Measurements from ENCODE around the gene WASHC2C.
"Not testable (repeated sequence)": the region's sequence is repeated elsewhere in the genome, so short reads cannot be mapped to it uniquely, and the experiment has no call there.

The WASHC2C gene

GRCh38 chr10:45726703-45727420, at the start of gene WASHC2C:
TSS of gene WASHC2C (plus strand) at chr10:45727266. CDS start at chr10:45727318, 52 bp downstream.
- in situ Hi-C loops (cut with MboI; ENCODE audit: low sequenced_read_pairs), result not testable (repeated sequence)

GRCh38 chr10:45678467-45678866, 48.6 kb upstream of the WASHC2C start:
- in situ Hi-C loops (cut with MboI; ENCODE audit: low sequenced_read_pairs), result not testable (repeated sequence)

GRCh38 chr10:45710200-45710796, 16.8 kb upstream of the WASHC2C start:
- in situ Hi-C loops (cut with MboI; ENCODE audit: low sequenced_read_pairs), result not testable (repeated sequence)

GRCh38 chr10:45711223-45711622, 15.8 kb upstream of the WASHC2C start:
- in situ Hi-C loops (cut with MboI; ENCODE audit: low sequenced_read_pairs), result not testable (repeated sequence)

- in situ Hi-C loops (cut with MboI; ENCODE audit: low sequenced_read_pairs), result not testable (repeated sequence)
Measured at GRCh38 chr10:45717053-45717452, 10.0 kb upstream of the WASHC2C start.

GRCh38 chr10:45717642-45718041, 9.4 kb upstream of the WASHC2C start:
- in situ Hi-C loops (cut with MboI; ENCODE audit: low sequenced_read_pairs), result not testable (repeated sequence)

GRCh38 chr10:45721503-45721902, 5.6 kb upstream of the WASHC2C start:
- in situ Hi-C loops (cut with MboI; ENCODE audit: low sequenced_read_pairs), result not testable (repeated sequence)

- in situ Hi-C loops (cut with MboI; ENCODE audit: low sequenced_read_pairs), result not testable (repeated sequence)
Measured at GRCh38 chr10:45723851-45724250, 3.2 kb upstream of the WASHC2C start.

GRCh38 chr10:45727421-45727965, 427 bp downstream of the WASHC2C start:
- in situ Hi-C loops (cut with MboI; ENCODE audit: low sequenced_read_pairs), result not testable (repeated sequence)

- in situ Hi-C loops (cut with MboI; ENCODE audit: low sequenced_read_pairs), result not testable (repeated sequence)
Measured at GRCh38 chr10:45734449-45734848, 7.4 kb downstream of the WASHC2C start.

GRCh38 chr10:45734867-45735266, 7.8 kb downstream of the WASHC2C start:
- in situ Hi-C loops (cut with MboI; ENCODE audit: low sequenced_read_pairs), result not testable (repeated sequence)

GRCh38 chr10:45741559-45741958, 14.5 kb downstream of the WASHC2C start:
- in situ Hi-C loops (cut with MboI; ENCODE audit: low sequenced_read_pairs), result not testable (repeated sequence)

- in situ Hi-C loops (cut with MboI; ENCODE audit: low sequenced_read_pairs), result not testable (repeated sequence)
Measured at GRCh38 chr10:45742014-45742413, 14.9 kb downstream of the WASHC2C start.

- in situ Hi-C loops (cut with MboI; ENCODE audit: low sequenced_read_pairs), result not testable (repeated sequence)
Measured at GRCh38 chr10:45751141-45751540, 24.1 kb downstream of the WASHC2C start.

GRCh38 chr10:45752210-45752609, 25.1 kb downstream of the WASHC2C start:
- in situ Hi-C loops (cut with MboI; ENCODE audit: low sequenced_read_pairs), result not testable (repeated sequence)

- in situ Hi-C loops (cut with MboI; ENCODE audit: low sequenced_read_pairs), result not testable (repeated sequence)
Measured at GRCh38 chr10:45753979-45754495, 27.0 kb downstream of the WASHC2C start.

GRCh38 chr10:45755083-45755482, 28.0 kb downstream of the WASHC2C start:
- in situ Hi-C loops (cut with MboI; ENCODE audit: low sequenced_read_pairs), result not testable (repeated sequence)

GRCh38 chr10:45756065-45756464, 29.0 kb downstream of the WASHC2C start:
- in situ Hi-C loops (cut with MboI; ENCODE audit: low sequenced_read_pairs), result not testable (repeated sequence)

- in situ Hi-C loops (cut with MboI; ENCODE audit: low sequenced_read_pairs), result not testable (repeated sequence)
Measured at GRCh38 chr10:45757661-45758396, 30.8 kb downstream of the WASHC2C start.

GRCh38 chr10:45761622-45762021, 34.6 kb downstream of the WASHC2C start:
- in situ Hi-C loops (cut with MboI; ENCODE audit: low sequenced_read_pairs), result not testable (repeated sequence)

- in situ Hi-C loops (cut with MboI; ENCODE audit: low sequenced_read_pairs), result not testable (repeated sequence)
Measured at GRCh38 chr10:45763037-45763436, 36.0 kb downstream of the WASHC2C start.
